Mesodermal cell (in vitro differentiated cells): ENCODE results near the gene KCTD16.

Experiments
- H3K27ac ChIP-seq: 2 replicates; pipeline ENCODE4 v1.7.0; 2013; ENCODE audit warnings: mild to moderate bottlenecking, low read depth, low read length, moderate library complexity; ENCODE audit not compliant: severe bottlenecking
- H3K36me3 ChIP-seq: 2 replicates; pipeline ENCODE4 v1.7.1; 2013; ENCODE audit warnings: mild to moderate bottlenecking, low read length, moderate library complexity; ENCODE audit not compliant: control insufficient read depth, insufficient read depth
- H3K4me1 ChIP-seq: one replicate; pipeline ENCODE4 v1.7.1; 2013; ENCODE audit warnings: mild to moderate bottlenecking, low read length; ENCODE audit not compliant: insufficient read depth, control insufficient read depth, poor library complexity, severe bottlenecking
- H3K4me3 ChIP-seq: 2 replicates; pipeline ENCODE4 v1.7.0; 2013; ENCODE audit warnings: low read length, control low read depth, mild to moderate bottlenecking; ENCODE audit not compliant: insufficient read depth, poor library complexity, severe bottlenecking; ENCODE audit errors: extremely low read depth
- H3K9me3 ChIP-seq: 2 replicates; pipeline ENCODE4 v1.7.1; 2013; ENCODE audit warnings: mild to moderate bottlenecking, low read length, moderate library complexity; ENCODE audit not compliant: control insufficient read depth
- WGBS, 2 experiments: methylation state at CpG; one replicate each; pipeline ENCODE4 v1.1.5; 2013; ENCODE audit warnings: missing lambda C conversion rate in 2 of 2; ENCODE audit not compliant: insufficient coverage in 2 of 2; 5-methylcytosine and 5-hydroxymethylcytosine counted together

KCTD16 gene

GRCh38 chr5:144162686-144163085 is 8.0 kb upstream of the KCTD16 start:
- H3K4me1 ChIP-seq: no peaks in the 10 kb centered on the region
- no peak overlapping the region for H3K4me3 ChIP-seq
- H3K36me3 ChIP-seq: peaks cover 58% of the 10 kb centered on the region
- no peak overlapping the region for H3K27ac ChIP-seq
- no peaks in the 10 kb centered on the region for H3K9me3 ChIP-seq
- WGBS, 2 experiments: no CpG with 5 or more reads among the region's 1 CpG

DNA sequence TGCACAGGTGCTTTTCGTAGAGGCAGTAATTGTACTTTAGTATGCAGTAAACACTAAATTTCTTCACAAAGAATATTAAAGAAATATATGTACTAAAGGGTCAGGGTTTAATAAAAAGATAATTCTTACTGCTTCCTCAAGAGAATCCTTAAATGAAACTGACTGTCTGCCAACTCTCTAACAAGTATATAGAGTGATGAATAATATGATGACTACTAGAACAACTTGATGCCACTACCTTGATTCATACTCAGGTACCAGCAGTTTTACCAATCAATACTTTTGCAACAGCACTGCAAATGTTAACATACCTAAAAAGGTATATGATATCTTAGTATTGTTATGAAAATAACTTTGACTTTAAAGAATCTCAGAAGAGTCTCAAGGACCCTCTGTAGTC is 4.0 kb upstream of the KCTD16 start:
- H3K4me3 ChIP-seq: no peak overlapping the region
- no CpG with 5 or more reads among the region's 1 CpG for WGBS, 2 experiments
- H3K36me3 ChIP-seq: peaks cover 51% of the 10 kb centered on the region
- H3K9me3 ChIP-seq: no peaks in the 10 kb centered on the region
- no peak overlapping the region for H3K27ac ChIP-seq
- H3K4me1 ChIP-seq: peaks cover 10% of the 10 kb centered on the region

DNA sequence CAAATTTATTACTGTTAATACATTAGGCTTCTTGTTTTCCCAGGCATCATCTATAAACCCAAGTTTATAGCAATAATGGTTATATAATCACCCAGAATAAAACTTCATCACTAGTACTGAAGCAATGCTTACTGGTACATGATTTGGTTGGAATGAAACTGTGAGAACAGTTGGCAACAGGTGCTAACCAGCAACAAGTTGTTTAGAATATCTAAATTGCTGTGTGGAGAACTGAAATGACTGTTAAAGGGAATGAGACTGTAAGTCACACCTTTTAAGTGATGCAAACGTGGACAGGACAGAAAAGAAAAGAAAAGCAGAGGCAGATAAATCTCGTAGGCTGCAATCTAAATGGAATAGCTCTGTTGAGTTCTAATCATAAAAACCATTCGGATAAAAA is 2.7 kb upstream of the KCTD16 start:
- peaks cover 40% of the 10 kb centered on the region for H3K36me3 ChIP-seq
- H3K9me3 ChIP-seq: no peaks in the 10 kb centered on the region
- 100% methylated on average over 3 of the region's 3 CpGs for WGBS, 2 experiments
- H3K27ac ChIP-seq: no peak overlapping the region
- H3K4me1 ChIP-seq: peaks cover 10% of the 10 kb centered on the region
- no peak overlapping the region for H3K4me3 ChIP-seq

DNA sequence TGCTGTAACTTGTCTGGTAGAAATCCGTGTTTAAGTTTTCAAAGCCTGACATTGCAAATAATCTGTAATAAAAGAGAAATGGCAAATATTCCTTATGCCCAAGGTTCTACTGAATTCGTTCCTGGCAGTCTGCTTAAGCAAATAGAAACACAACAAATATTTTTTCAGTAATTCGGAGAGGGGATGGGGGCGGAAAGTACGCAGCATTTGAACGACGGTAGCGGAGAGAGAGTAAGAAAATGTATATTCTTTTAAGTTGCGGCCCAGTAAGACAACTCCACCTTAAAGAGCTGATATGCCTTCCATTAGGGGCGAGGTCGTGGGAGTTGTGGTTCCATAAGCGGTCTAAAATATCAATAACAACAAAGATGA is 783 bp upstream of the KCTD16 start:
- peaks cover 28% of the 10 kb centered on the region for H3K36me3 ChIP-seq
- H3K4me3 ChIP-seq: peak overlapping the region; percentile 85
- peaks cover 10% of the 10 kb centered on the region for H3K4me1 ChIP-seq
- H3K27ac ChIP-seq: peak overlapping the region; percentile 88
- 0 to 15% methylated on average over 1 to 6 of the region's 12 CpGs for WGBS, 2 experiments
- H3K9me3 ChIP-seq: no peaks in the 10 kb centered on the region

DNA sequence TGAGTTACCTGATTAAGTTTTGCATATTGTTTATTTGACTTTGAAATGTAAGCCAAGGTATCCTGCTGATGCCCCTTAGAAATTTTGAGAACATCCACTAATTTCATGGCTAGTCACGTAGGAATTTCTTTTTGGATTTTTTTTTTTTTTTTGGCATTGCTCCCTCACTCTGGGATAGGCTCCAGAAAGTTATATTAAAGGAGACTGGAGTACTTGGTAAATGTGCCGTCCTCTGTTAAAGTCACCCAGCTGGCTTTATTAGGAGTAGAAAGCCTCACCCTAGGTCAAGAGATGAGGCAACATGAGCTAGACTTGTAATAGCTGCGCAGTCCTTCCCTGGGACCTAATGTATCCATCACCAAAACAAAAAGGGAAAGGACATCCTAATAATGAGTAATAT is 3.1 kb downstream of the KCTD16 start:
- Histone ChIP-seq H3K4me3 (no peak overlapping the region), H3K36me3 (peaks cover 6% of the 10 kb centered on the region), H3K9me3 (no peaks in the 10 kb centered on the region), H3K27ac (no peak overlapping the region), H3K4me1 (peaks cover 9% of the 10 kb centered on the region)
- WGBS, 2 experiments: 83 to 94% methylated on average over 1 to 2 of the region's 3 CpGs

GRCh38 chr5:144177548-144177947 is 6.9 kb downstream of the KCTD16 start:
- Histone ChIP-seq H3K9me3 (no peaks in the 10 kb centered on the region), H3K4me1 (no peaks in the 10 kb centered on the region), H3K27ac (no peak overlapping the region), H3K36me3 (no peaks in the 10 kb centered on the region), H3K4me3 (no peak overlapping the region)
- 89% methylated on average over 2 of the region's 3 CpGs for WGBS, 2 experiments

GRCh38 chr5:144179226-144179625 is 8.6 kb downstream of the KCTD16 start:
- H3K27ac ChIP-seq: no peak overlapping the region
- no peaks in the 10 kb centered on the region for H3K36me3 ChIP-seq
- no peaks in the 10 kb centered on the region for H3K4me1 ChIP-seq
- H3K9me3 ChIP-seq: no peaks in the 10 kb centered on the region
- WGBS, 2 experiments: no CpG with 5 or more reads among the region's 1 CpG
- no peak overlapping the region for H3K4me3 ChIP-seq

GRCh38 chr5:144183254-144183889 is 12.7 kb downstream of the KCTD16 start:
- H3K36me3 ChIP-seq: no peaks in the 10 kb centered on the region
- H3K4me3 ChIP-seq: no peak overlapping the region
- H3K4me1 ChIP-seq: no peaks in the 10 kb centered on the region
- H3K9me3 ChIP-seq: no peaks in the 10 kb centered on the region
- WGBS, 2 experiments: no CpG with 5 or more reads among the region's 4 CpGs
- no peak overlapping the region for H3K27ac ChIP-seq

DNA sequence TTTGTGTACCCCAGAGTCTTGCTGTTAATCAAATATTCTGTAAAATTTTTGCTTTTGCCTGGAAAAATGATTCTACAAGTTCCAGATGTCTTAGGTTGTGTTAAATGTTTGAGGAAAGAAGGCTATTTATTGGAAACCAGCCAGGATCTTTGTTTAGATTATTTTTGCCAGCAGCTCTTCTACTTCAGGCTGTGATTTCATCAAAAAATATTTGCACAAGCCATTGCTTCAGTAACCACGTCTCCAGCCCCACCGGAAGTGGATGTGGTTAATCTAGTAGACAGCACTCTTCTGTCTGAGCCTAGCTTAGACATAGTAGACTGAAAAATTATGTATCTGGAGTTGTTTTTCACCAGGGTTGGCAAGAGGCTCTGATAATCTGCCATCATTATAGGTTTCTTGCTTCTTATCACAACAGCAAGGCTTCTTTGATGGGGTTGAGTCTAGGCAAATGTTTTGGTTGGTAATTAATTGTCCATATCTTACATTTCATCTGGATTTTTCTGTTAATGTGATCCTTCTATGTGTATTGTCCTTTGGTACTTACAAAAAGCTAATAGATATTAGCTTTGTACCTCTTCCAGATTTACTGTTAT is 17.1 kb downstream of the KCTD16 start:
- Histone ChIP-seq H3K4me3 (no peak overlapping the region), H3K4me1 (no peaks in the 10 kb centered on the region), H3K27ac (no peak overlapping the region), H3K36me3 (no peaks in the 10 kb centered on the region), H3K9me3 (no peaks in the 10 kb centered on the region)
- WGBS, 2 experiments: no CpG with 5 or more reads among the region's 2 CpGs

DNA sequence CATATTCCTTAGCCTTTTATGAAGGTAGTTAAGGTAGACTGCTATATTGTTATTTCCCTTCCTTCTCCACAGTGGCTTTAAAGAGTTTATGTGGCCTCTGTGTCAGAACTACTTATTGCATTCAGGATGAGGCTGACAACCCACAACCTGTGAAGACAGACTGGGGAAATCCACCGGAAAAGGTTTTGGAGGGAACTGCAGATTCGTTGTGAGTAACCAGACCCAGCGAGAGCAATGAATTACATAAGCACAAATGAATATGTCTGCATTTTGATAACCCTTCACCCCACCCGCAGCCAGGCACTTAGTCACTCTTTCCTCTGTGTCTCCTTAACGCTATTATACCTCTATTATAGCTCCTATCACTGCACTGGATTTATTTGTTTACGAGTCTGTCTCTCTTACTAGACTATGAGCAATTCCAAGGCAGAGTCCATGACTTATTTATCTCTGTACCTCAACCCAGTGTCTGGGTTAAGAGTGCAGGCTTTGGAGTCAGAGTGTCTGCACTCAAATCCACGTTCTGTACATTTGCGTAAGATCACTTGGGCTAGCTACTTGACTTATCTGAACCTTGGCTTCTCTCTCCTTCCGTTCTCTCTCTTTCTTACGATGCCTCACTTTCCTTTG is 19.2 kb downstream of the KCTD16 start:
- H3K36me3 ChIP-seq: no peaks in the 10 kb centered on the region
- peak overlapping the region; percentile 41 for H3K27ac ChIP-seq
- no peaks in the 10 kb centered on the region for H3K4me1 ChIP-seq
- no peak overlapping the region for H3K4me3 ChIP-seq
- H3K9me3 ChIP-seq: no peaks in the 10 kb centered on the region
- WGBS, 2 experiments: 79 to 94% methylated on average over 7 to 9 of the region's 10 CpGs

DNA sequence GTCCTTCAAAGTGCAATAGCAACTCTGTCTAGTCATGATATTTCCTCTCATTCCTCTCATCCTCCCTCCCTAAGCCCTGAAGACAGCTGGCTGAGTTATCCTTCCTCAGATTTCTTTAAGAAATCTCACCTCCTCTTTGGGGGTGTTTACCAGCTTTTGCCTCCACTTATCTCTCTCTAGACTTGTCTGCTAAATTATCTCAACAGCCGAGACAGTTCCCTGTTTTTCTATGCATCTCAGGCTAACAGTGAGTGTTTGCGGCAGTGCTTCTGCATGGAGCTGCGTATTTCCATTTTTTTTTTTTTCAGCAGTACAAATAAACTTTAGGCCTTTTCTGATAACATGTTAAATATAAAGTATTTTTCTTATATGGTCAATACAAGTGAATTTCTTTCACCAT is 20.9 kb downstream of the KCTD16 start:
- Histone ChIP-seq H3K4me1 (no peaks in the 10 kb centered on the region), H3K4me3 (no peak overlapping the region), H3K9me3 (no peaks in the 10 kb centered on the region), H3K36me3 (no peaks in the 10 kb centered on the region), H3K27ac (no peak overlapping the region)
- 75 to 83% methylated on average over 2 of the region's 3 CpGs for WGBS, 2 experiments
